ENCODE results near the gene REEP2.
A peak's percentile ranks its signal among the peaks of the same experiment; 100 is the strongest.
"Not testable (repeated sequence)": the region's sequence is repeated elsewhere in the genome, so short reads cannot be mapped to it uniquely, and the experiment has no call there.

The REEP2 gene

DNA sequence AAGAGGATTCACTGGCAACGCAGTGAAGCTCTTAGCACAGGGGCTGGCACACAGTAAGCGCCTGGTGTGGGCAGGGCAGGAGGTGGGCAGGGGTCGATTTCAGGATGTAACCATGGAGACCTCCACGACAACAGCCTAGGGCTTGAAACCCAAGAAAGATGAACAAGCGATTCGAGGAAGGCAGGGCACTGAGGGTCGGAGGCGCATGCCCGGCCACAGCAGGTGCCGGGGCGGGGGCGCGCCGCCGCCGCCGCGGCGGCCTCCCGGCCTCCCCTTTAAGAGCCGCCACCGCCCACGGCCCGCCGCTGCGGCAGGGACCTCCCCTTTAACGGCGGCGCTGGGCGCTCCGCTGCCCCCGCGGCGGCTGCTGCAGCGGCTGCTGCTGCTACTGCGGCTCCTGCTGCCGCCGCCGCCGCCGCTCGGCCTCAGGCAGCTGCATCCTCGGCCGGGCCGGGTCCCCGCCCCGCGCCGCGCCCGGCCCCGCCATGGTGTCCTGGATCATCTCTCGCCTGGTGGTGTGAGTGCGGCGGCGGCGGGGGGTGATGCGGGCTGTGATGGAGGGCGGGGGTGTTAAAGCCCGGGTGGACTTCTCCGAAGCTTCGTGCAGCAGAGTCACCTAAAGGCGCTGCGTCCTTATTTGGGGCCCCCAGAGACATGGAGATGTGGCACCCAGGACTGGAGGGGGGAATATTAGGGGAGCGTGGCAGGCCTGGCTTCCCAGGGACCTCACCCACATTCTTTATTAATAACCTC, at the start of gene REEP2:
Gene REEP2 (plus strand): TSS at position 334 of the 753 bp plus-strand sequence. CDS start 152 bp downstream, at position 486.
- Mint-ChIP-seq H3K36me3 (peaks cover 38% of the 10 kb centered on the region), H3K9me3 (no peaks in the 10 kb centered on the region), H3K4me1 (peaks cover 30% of the 10 kb centered on the region), H3K27ac (peak within 1 kb of the TSS; percentile 77), H3K4me3 (peak within 1 kb of the TSS; percentile 71)
- peak; percentile 61 to 77 for DNase-seq (ENCODE audit: low spot score in 2 of 2)
- ATAC-seq, result peak; percentile 90

DNA sequence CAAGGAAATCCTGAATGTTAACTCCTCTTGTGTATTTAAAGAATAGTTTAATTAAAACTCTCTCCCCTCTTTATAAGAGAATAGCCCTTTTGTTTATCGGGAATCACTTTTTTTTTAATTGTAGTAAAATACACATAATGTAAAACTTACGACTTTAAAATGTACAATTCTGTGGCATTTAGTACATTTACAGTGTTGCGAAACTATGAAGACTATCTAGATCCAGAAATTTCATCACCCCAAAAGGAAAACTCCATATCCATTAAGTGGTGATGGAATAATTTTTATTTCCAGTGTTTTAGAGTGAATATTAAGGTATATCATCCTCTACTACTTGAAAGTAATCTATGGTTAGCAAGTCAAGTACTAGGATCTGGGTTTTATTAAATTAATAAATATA, 49.5 kb upstream of the REEP2 start:
- Mint-ChIP-seq H3K4me1 (peaks cover 7% of the 10 kb centered on the region), H3K4me3 (no peak overlapping the region), H3K27ac (peak overlapping the region; percentile 50), H3K9me3 (no peaks in the 10 kb centered on the region), H3K36me3 (peaks cover 82% of the 10 kb centered on the region)
- DNase-seq (ENCODE audit: low spot score in 2 of 2), result no peak
- no peak for ATAC-seq

- not testable (repeated sequence) for H3K4me3 Mint-ChIP-seq; H3K4me1 Mint-ChIP-seq; ATAC-seq; DNase-seq (ENCODE audit: low spot score in 2 of 2); H3K9me3 Mint-ChIP-seq
- Mint-ChIP-seq H3K36me3 (peaks cover 82% of the 10 kb centered on the region), H3K27ac (peak overlapping the region; percentile 50)
Observed at GRCh38 chr5:138389911-138390310, 48.9 kb upstream of the REEP2 start.

GRCh38 chr5:138391859-138392386, 46.9 kb upstream of the REEP2 start:
- H3K9me3 Mint-ChIP-seq, result no peaks in the 10 kb centered on the region
- H3K36me3 Mint-ChIP-seq, result peaks cover 82% of the 10 kb centered on the region
- no peak for ATAC-seq
- H3K4me3 Mint-ChIP-seq, result no peak overlapping the region
- no peak overlapping the region for H3K27ac Mint-ChIP-seq
- no peaks in the 10 kb centered on the region for H3K4me1 Mint-ChIP-seq
- DNase-seq (ENCODE audit: low spot score in 2 of 2), result no peak

DNA sequence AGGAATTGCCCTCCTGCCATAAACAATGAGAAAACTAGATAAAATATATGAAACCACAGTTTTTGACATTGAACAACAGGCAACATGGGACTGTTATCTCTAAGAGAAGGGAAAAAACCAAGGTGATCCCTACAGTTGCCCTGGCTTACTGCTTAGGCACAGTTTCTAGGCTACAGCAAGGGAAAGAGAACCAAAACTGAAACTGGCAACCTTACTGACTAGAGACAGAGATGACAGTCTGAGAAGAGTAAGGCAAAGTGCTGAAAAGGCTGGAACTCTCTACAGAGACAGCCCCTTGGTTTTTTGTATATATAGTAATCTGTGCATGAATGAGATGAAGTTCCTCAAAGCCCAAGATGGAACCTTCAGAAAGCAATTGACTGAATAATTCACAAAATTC, 36.2 kb upstream of the REEP2 start:
- no peak overlapping the region for H3K4me3 Mint-ChIP-seq
- peaks cover 6% of the 10 kb centered on the region for H3K4me1 Mint-ChIP-seq
- no peaks in the 10 kb centered on the region for H3K9me3 Mint-ChIP-seq
- H3K27ac Mint-ChIP-seq, result peak overlapping the region; percentile 29
- peak; percentile 69 for ATAC-seq
- peaks cover 100% of the 10 kb centered on the region for H3K36me3 Mint-ChIP-seq
- no peak for DNase-seq (ENCODE audit: low spot score in 2 of 2)

GRCh38 chr5:138408023-138408422, 30.8 kb upstream of the REEP2 start:
- peak overlapping the region; percentile 68 for H3K27ac Mint-ChIP-seq
- DNase-seq (ENCODE audit: low spot score in 2 of 2) (peak in 1 of 2 donors; percentile 64), ATAC-seq (peak; percentile 87)
- no peak overlapping the region for H3K4me3 Mint-ChIP-seq
- no peaks in the 10 kb centered on the region for H3K9me3 Mint-ChIP-seq
- H3K36me3 Mint-ChIP-seq, result peaks cover 82% of the 10 kb centered on the region
- peaks cover 15% of the 10 kb centered on the region for H3K4me1 Mint-ChIP-seq

- peaks cover 81% of the 10 kb centered on the region for H3K36me3 Mint-ChIP-seq
- H3K27ac Mint-ChIP-seq, H3K4me3 Mint-ChIP-seq, ATAC-seq, H3K9me3 Mint-ChIP-seq: not testable (repeated sequence)
- H3K4me1 Mint-ChIP-seq, result peaks cover 15% of the 10 kb centered on the region
- peak; percentile 8 to 55 for DNase-seq (ENCODE audit: low spot score in 2 of 2)
Observed at GRCh38 chr5:138410996-138411640, 27.7 kb upstream of the REEP2 start.

GRCh38 chr5:138418444-138418843, 20.4 kb upstream of the REEP2 start:
- DNase-seq (ENCODE audit: low spot score in 2 of 2) (no peak), ATAC-seq (no peak)
- H3K27ac Mint-ChIP-seq, result no peak overlapping the region
- H3K9me3 Mint-ChIP-seq, result no peaks in the 10 kb centered on the region
- no peak overlapping the region for H3K4me3 Mint-ChIP-seq
- no peaks in the 10 kb centered on the region for H3K4me1 Mint-ChIP-seq
- H3K36me3 Mint-ChIP-seq, result peaks cover 99% of the 10 kb centered on the region

DNA sequence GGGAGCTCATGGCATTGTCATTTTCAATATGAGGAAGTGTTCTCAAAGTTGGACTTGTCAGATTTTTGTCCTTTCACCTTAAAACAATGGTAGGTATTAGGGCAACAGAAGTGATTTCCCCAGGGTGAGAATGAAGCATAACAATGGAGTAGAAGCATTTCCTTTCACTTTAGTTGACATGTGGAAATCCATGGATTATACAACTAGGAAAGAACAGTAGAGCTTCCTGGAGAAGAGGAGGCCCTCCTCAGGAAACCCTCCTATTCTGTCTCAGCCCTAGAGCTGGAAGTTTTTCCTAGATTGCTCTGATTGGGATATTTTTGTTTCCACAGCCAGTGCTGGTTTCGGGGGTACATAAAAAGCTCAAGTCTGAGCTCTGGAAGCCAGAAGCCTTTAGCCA, 13.8 kb upstream of the REEP2 start:
- DNase-seq (ENCODE audit: low spot score in 2 of 2) (no peak), ATAC-seq (no peak)
- peaks cover 100% of the 10 kb centered on the region for H3K36me3 Mint-ChIP-seq
- H3K9me3 Mint-ChIP-seq, result no peaks in the 10 kb centered on the region
- H3K4me3 Mint-ChIP-seq, result no peak overlapping the region
- H3K27ac Mint-ChIP-seq, result peak overlapping the region; percentile 18
- no peaks in the 10 kb centered on the region for H3K4me1 Mint-ChIP-seq

- Mint-ChIP-seq H3K9me3 (no peaks in the 10 kb centered on the region), H3K4me3 (no peak overlapping the region), H3K4me1 (peaks cover 30% of the 10 kb centered on the region), H3K27ac (peak overlapping the region; percentile 23), H3K36me3 (peaks cover 68% of the 10 kb centered on the region)
- DNase-seq (ENCODE audit: low spot score in 2 of 2) (no peak), ATAC-seq (no peak)
Observed at GRCh38 chr5:138435943-138436342, 2.9 kb upstream of the REEP2 start.

GRCh38 chr5:138438003-138438723, 694 bp upstream of the REEP2 start:
- Mint-ChIP-seq H3K4me1 (peaks cover 30% of the 10 kb centered on the region), H3K36me3 (peaks cover 46% of the 10 kb centered on the region), H3K27ac (peak overlapping the region; percentile 77), H3K4me3 (peak overlapping the region; percentile 71), H3K9me3 (no peaks in the 10 kb centered on the region)
- DNase-seq (ENCODE audit: low spot score in 2 of 2) (no peak), ATAC-seq (no peak)

GRCh38 chr5:138439477-138440158, 761 bp downstream of the REEP2 start:
- Mint-ChIP-seq H3K27ac (no peak overlapping the region), H3K4me3 (peak overlapping the region; percentile 71)
- ATAC-seq, result no peak

GRCh38 chr5:138440159-138441073, 1.6 kb downstream of the REEP2 start:
- peaks cover 23% of the 10 kb centered on the region for H3K36me3 Mint-ChIP-seq
- no peak for DNase-seq (ENCODE audit: low spot score in 2 of 2)

More at GRCh38 chr5:138439477-138440158, 761 bp downstream of the REEP2 start:
- no peaks in the 10 kb centered on the region for H3K9me3 Mint-ChIP-seq
- H3K36me3 Mint-ChIP-seq, result peaks cover 31% of the 10 kb centered on the region
- peaks cover 30% of the 10 kb centered on the region for H3K4me1 Mint-ChIP-seq
- no peak for DNase-seq (ENCODE audit: low spot score in 2 of 2)

DNA sequence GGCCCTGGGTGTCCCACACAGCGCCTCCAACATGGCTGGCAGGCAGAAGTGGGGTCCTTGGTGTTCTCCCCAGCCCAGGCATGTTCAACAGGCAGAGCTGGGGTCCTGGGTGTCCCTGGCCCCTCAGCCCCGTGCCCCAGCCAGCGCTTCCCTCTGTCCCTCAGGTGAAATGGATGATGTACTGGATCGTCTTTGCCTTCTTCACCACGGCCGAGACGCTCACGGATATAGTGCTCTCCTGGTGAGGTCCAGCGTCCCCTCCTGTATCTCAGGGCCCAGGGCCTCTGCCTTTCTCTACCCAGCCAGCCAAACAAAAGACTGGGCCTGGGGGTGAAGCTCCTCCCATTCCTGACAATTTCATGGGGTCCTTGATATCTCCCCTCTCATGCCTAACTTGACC, 2.4 kb downstream of the REEP2 start:
- Mint-ChIP-seq H3K27ac (no peak overlapping the region), H3K36me3 (peaks cover 15% of the 10 kb centered on the region), H3K4me1 (peaks cover 30% of the 10 kb centered on the region), H3K4me3 (no peak overlapping the region), H3K9me3 (no peaks in the 10 kb centered on the region)
- DNase-seq (ENCODE audit: low spot score in 2 of 2) (no peak), ATAC-seq (no peak)

More at GRCh38 chr5:138440159-138441073, 1.6 kb downstream of the REEP2 start:
- H3K4me1 Mint-ChIP-seq, result peaks cover 30% of the 10 kb centered on the region
- no peak overlapping the region for H3K27ac Mint-ChIP-seq
- no peaks in the 10 kb centered on the region for H3K9me3 Mint-ChIP-seq
- H3K4me3 Mint-ChIP-seq, result peak overlapping the region; percentile 71
- no peak for ATAC-seq
